ENCODE data around the gene ISYNA1. TPM values are rescaled to one million over a fixed set of nuclear protein-coding genes. Genes with fewer than 3 reads are reported as not detected.

ISYNA1 gene
- polyA plus RNA-seq, 3 donors from 2014 or later: 29.7 to 32.2 (median 31.2) TPM

GRCh38 chr19:18421371-18421959, 16.5 kb downstream of the ISYNA1 start:
- Mint-ChIP-seq H3K36me3 (no peaks in the 10 kb centered on the region), H3K4me3 (peak overlapping the region; percentile 91 to 98 (median 95)), H3K27ac (peak overlapping the region; percentile 89 to 98 (median 95)), H3K27me3 (ENCODE audit: low read depth in 3 of 3) (peaks cover 14 to 26% (median 23%) of the 10 kb centered on the region in 3 donors), H3K9me3 (no peaks in the 10 kb centered on the region), H3K4me1 (peaks cover 76 to 77% of the 10 kb centered on the region in 2 donors)
- no peak for DNase-seq

- H3K36me3 Mint-ChIP-seq: no peaks in the 10 kb centered on the region
- peak overlapping the region; percentile 91 to 98 (median 95) for H3K4me3 Mint-ChIP-seq
- peaks cover 17 to 28% (median 26%) of the 10 kb centered on the region in 3 donors for H3K27me3 Mint-ChIP-seq (ENCODE audit: low read depth in 3 of 3)
- H3K27ac Mint-ChIP-seq: peak overlapping the region; percentile 89 to 98 (median 95)
- H3K9me3 Mint-ChIP-seq: no peaks in the 10 kb centered on the region
- DNase-seq: no peak
- peaks cover 77 to 79% of the 10 kb centered on the region in 2 donors for H3K4me1 Mint-ChIP-seq
These were observed 17.0 kb downstream of the ISYNA1 start for GRCh38 chr19:18420930-18421329.

GRCh38 chr19:18419699-18420460, 18.1 kb downstream of the ISYNA1 start:
- H3K4me1 Mint-ChIP-seq: peaks cover 77 to 79% of the 10 kb centered on the region in 2 donors
- H3K4me3 Mint-ChIP-seq: peak overlapping the region; percentile 91 to 98 (median 95)
- H3K27ac Mint-ChIP-seq: peak overlapping the region; percentile 89 to 98 (median 95)
- H3K27me3 Mint-ChIP-seq (ENCODE audit: low read depth in 3 of 3): peaks cover 17 to 26% (median 26%) of the 10 kb centered on the region in 3 donors
- H3K9me3 Mint-ChIP-seq: no peaks in the 10 kb centered on the region
- DNase-seq: peak; percentile 49 to 61 (median 54)
- no peaks in the 10 kb centered on the region for H3K36me3 Mint-ChIP-seq

- peak; percentile 78 to 85 (median 84) for DNase-seq
- H3K4me3 Mint-ChIP-seq: peak within 1 kb of the TSS; percentile 91 to 98 (median 95)
- peaks cover 17 to 28% (median 28%) of the 10 kb centered on the region in 3 donors for H3K27me3 Mint-ChIP-seq (ENCODE audit: low read depth in 3 of 3)
- H3K9me3 Mint-ChIP-seq: no peaks in the 10 kb centered on the region
- peak within 1 kb of the TSS; percentile 95 to 99 (median 98) for H3K27ac Mint-ChIP-seq
- H3K36me3 Mint-ChIP-seq: no peaks in the 10 kb centered on the region
- peaks cover 81 to 86% of the 10 kb centered on the region in 2 donors for H3K4me1 Mint-ChIP-seq
These were observed 18.7 kb downstream of the ISYNA1 start, which contains the start of gene SSBP4 for GRCh38 chr19:18419195-18419698. Gene SSBP4, plus strand, starts transcription at chr19:18419398. Its CDS starts 251 bp downstream, at chr19:18419649.

GRCh38 chr19:18418483-18419194, 19.3 kb downstream of the ISYNA1 start:
- Mint-ChIP-seq H3K4me3 (peak overlapping the region; percentile 87 to 91 (median 88)), H3K27me3 (ENCODE audit: low read depth in 3 of 3) (peaks cover 17 to 28% (median 28%) of the 10 kb centered on the region in 3 donors), H3K4me1 (peaks cover 79 to 85% of the 10 kb centered on the region in 2 donors), H3K36me3 (no peaks in the 10 kb centered on the region), H3K27ac (peak overlapping the region; percentile 89 to 99 (median 98)), H3K9me3 (no peaks in the 10 kb centered on the region)
- DNase-seq: peak; percentile 73 to 79 (median 76)

- H3K4me3 Mint-ChIP-seq: peak overlapping the region; percentile 87 to 91 (median 88)
- H3K27me3 Mint-ChIP-seq (ENCODE audit: low read depth in 3 of 3): peaks cover 17 to 28% (median 28%) of the 10 kb centered on the region in 3 donors
- peak overlapping the region; percentile 89 to 99 (median 98) for H3K27ac Mint-ChIP-seq
- peaks cover 74 to 79% of the 10 kb centered on the region in 2 donors for H3K4me1 Mint-ChIP-seq
- no peak for DNase-seq
- no peaks in the 10 kb centered on the region for H3K9me3 Mint-ChIP-seq
- no peaks in the 10 kb centered on the region for H3K36me3 Mint-ChIP-seq
These were observed 19.9 kb downstream of the ISYNA1 start for GRCh38 chr19:18418029-18418482.

- Mint-ChIP-seq H3K4me1 (peaks cover 71 to 73% of the 10 kb centered on the region in 2 donors), H3K9me3 (no peaks in the 10 kb centered on the region), H3K27me3 (ENCODE audit: low read depth in 3 of 3) (peaks cover 17 to 28% (median 24%) of the 10 kb centered on the region in 3 donors), H3K4me3 (peak overlapping the region; percentile 87 to 91 (median 90)), H3K27ac (peak overlapping the region; percentile 89 to 99 (median 98)), H3K36me3 (no peaks in the 10 kb centered on the region)
- peak; percentile 56 to 62 (median 61) for DNase-seq
These were observed 20.5 kb downstream of the ISYNA1 start for GRCh38 chr19:18417250-18418028.

GRCh38 chr19:18416778-18417249, 21.1 kb downstream of the ISYNA1 start:
- Mint-ChIP-seq H3K4me3 (peak overlapping the region; percentile 79 to 90 (median 85)), H3K9me3 (no peaks in the 10 kb centered on the region), H3K4me1 (peaks cover 65 to 66% of the 10 kb centered on the region in 2 donors), H3K27ac (peak overlapping the region; percentile 68 to 98 (median 96)), H3K27me3 (ENCODE audit: low read depth in 3 of 3) (peaks cover 17 to 28% (median 24%) of the 10 kb centered on the region in 3 donors), H3K36me3 (no peaks in the 10 kb centered on the region)
- peak; percentile 80 to 84 (median 82) for DNase-seq

- peaks cover 55 to 57% of the 10 kb centered on the region in 2 donors for H3K4me1 Mint-ChIP-seq
- H3K9me3 Mint-ChIP-seq: no peaks in the 10 kb centered on the region
- no peaks in the 10 kb centered on the region for H3K36me3 Mint-ChIP-seq
- DNase-seq: no peak
- peak overlapping the region in 4 of 5 donors; percentile 59 to 85 (median 68) for H3K4me3 Mint-ChIP-seq
- peaks cover 23 to 32% (median 24%) of the 10 kb centered on the region in 3 donors for H3K27me3 Mint-ChIP-seq (ENCODE audit: low read depth in 3 of 3)
- peak overlapping the region; percentile 83 to 98 (median 94) for H3K27ac Mint-ChIP-seq
These were observed 22.6 kb downstream of the ISYNA1 start for GRCh38 chr19:18415178-18415867.

- no peaks in the 10 kb centered on the region for H3K36me3 Mint-ChIP-seq
- H3K27me3 Mint-ChIP-seq (ENCODE audit: low read depth in 3 of 3): peaks cover 23 to 29% (median 24%) of the 10 kb centered on the region in 3 donors
- H3K4me3 Mint-ChIP-seq: peak overlapping the region; percentile 27 to 69 (median 55)
- peak; percentile 57 to 66 (median 58) for DNase-seq
- H3K9me3 Mint-ChIP-seq: no peaks in the 10 kb centered on the region
- peaks cover 53 to 54% of the 10 kb centered on the region in 2 donors for H3K4me1 Mint-ChIP-seq
- peak overlapping the region; percentile 70 to 89 (median 87) for H3K27ac Mint-ChIP-seq
These were observed 23.3 kb downstream of the ISYNA1 start for GRCh38 chr19:18414504-18415177.

- Mint-ChIP-seq H3K36me3 (no peaks in the 10 kb centered on the region), H3K27ac (peak overlapping the region in 1 of 6 donors; percentile 59), H3K9me3 (no peaks in the 10 kb centered on the region), H3K4me3 (no peak overlapping the region), H3K4me1 (peaks cover 41 to 43% of the 10 kb centered on the region in 2 donors), H3K27me3 (ENCODE audit: low read depth in 3 of 3) (peaks cover 13 to 22% (median 17%) of the 10 kb centered on the region in 3 donors)
- DNase-seq: no peak
These were observed 25.2 kb downstream of the ISYNA1 start for GRCh38 chr19:18412610-18413239.

Data from immature natural killer cell (primary cell).